Upper lobe of right lung (tissue), 1 donor: Measurements from ENCODE around the gene PNPLA3. TPM values are rescaled to one million over a fixed set of nuclear protein-coding genes. Genes with fewer than 3 reads are reported as not detected.
A peak's percentile ranks its signal among the peaks of the same experiment; 100 is the strongest.
"Not testable (repeated sequence)": the region's sequence is repeated elsewhere in the genome, so short reads cannot be mapped to it uniquely, and the experiment has no call there.

Experiments used
- ATAC-seq: fragments of 200-7000 bp; cut with Tn5 transposase; one replicate; pipeline ENCODE4 v1.9.1; 2020; ENCODE audit warnings: mild to moderate bottlenecking, moderate library complexity
- DNase-seq: peaks from one replicate; pipeline ENCODE4 v3.0.0-alpha.2; 2020
- H3K27ac ChIP-seq: fragments of 200-600 bp; one replicate; pipeline ENCODE4 v1.8.0; 2022
- H3K27me3 ChIP-seq: fragments of 200-600 bp; one replicate; pipeline ENCODE4 v1.8.0; 2022; ENCODE audit warnings: mild to moderate bottlenecking
- H3K36me3 ChIP-seq: fragments of 200-600 bp; one replicate; pipeline ENCODE4 v1.8.0; 2022
- H3K4me1 ChIP-seq: fragments of 200-600 bp; one replicate; pipeline ENCODE4 v1.8.0; 2022
- H3K4me3 ChIP-seq: fragments of 200-600 bp; one replicate; pipeline ENCODE4 v1.8.0; 2022; ENCODE audit warnings: mild to moderate bottlenecking
- H3K9me3 ChIP-seq: fragments of 200-600 bp; one replicate; pipeline ENCODE4 v1.8.0; 2022
- intact Hi-C: fragments of 100-400 bp; cut with DNase I; formaldehyde crosslinking; loops from one replicate; pipeline ENCODE4 v1.11.0; 2022
- total RNA-seq: library from RNA; stranded (reverse); fragmentation: NEBNext Ultra II Directional; extraction: Animal tissue kit (Norgen Biotek cat#: 25700); gene quantifications from one replicate; pipeline ENCODE4 v1.2.1, GENCODE V29; 2021
- TF ChIP-seq, protein P1 (sequence below): fragments of 200-600 bp; IDR thresholded peaks from one replicate; pipeline ENCODE4 v1.8.0; 2022; ENCODE audit warnings: antibody characterized with exemption
- donor health status: DM: no; HTN: yes; CAD: no; lungs with severe emphysema.

PNPLA3 gene
- total RNA-seq, 1 donor from 2014 or later, result 3.7 TPM

DNA sequence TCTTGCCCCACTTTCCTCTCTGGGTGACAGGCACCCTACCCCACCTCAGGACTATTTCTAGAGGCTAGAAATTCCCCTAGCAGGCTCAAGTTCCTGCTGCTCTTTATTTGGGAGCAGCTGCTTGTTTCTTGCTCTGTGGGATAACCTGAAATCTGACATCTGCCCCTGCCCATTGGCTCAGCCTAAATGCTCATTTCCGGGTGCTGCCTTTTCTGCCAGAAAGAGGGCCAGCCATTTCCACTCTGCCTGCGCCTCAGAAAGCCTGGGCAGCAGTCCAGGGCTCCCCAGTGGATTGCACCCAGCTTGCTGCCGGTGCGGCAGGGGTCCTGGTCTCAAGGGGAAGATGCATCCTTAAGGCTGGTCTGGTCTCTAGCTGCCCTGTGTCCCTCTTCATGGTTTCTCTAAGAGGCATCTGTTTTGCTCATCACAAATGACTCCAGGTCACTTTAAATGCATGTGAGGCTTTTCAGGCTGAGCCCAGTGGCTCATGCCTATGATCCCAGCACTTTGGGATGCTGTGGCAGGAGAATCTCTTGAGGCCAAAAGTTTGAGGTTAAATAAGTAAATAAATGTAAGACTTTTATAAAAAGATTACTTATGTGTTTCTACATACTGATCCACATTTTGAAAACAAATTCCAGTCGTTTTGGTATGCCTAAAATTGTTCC lies 21.5 kb upstream of the PNPLA3 start:
- H3K36me3 ChIP-seq, result no peaks in the 10 kb centered on the region
- DNase-seq (no peak), ATAC-seq (no peak)
- no peak overlapping the region for H3K27ac ChIP-seq
- TF ChIP-seq, protein P1, sequence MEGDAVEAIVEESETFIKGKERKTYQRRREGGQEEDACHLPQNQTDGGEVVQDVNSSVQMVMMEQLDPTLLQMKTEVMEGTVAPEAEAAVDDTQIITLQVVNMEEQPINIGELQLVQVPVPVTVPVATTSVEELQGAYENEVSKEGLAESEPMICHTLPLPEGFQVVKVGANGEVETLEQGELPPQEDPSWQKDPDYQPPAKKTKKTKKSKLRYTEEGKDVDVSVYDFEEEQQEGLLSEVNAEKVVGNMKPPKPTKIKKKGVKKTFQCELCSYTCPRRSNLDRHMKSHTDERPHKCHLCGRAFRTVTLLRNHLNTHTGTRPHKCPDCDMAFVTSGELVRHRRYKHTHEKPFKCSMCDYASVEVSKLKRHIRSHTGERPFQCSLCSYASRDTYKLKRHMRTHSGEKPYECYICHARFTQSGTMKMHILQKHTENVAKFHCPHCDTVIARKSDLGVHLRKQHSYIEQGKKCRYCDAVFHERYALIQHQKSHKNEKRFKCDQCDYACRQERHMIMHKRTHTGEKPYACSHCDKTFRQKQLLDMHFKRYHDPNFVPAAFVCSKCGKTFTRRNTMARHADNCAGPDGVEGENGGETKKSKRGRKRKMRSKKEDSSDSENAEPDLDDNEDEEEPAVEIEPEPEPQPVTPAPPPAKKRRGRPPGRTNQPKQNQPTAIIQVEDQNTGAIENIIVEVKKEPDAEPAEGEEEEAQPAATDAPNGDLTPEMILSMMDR, result no peak
- H3K27me3 ChIP-seq, result peaks cover 4% of the 10 kb centered on the region
- H3K9me3 ChIP-seq, result no peaks in the 10 kb centered on the region
- intact Hi-C loops, result no loop called here
- no peak overlapping the region for H3K4me3 ChIP-seq
- no peaks in the 10 kb centered on the region for H3K4me1 ChIP-seq

DNA sequence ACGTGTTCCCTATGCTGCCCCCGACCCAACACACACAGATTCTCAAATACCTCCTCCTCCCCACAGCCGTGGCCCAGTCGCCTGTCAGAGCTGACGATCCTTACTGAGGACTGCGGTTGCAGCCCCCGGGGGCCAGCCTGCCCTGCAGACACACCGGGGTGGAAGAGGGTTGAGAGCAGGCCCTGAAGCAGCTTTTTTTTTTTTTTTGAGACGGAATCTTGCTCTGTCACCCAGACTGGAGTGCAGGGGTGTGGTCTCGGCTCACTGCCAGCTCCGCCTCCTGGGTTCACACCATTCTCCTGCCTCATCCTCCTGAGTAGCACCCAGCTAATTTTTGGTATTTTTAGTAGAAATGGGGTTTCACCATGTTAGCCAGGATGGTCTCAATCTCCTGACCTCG lies 20.6 kb upstream of the PNPLA3 start:
- H3K27me3 ChIP-seq, H3K4me1 ChIP-seq, H3K4me3 ChIP-seq, DNase-seq, H3K36me3 ChIP-seq, H3K27ac ChIP-seq, ATAC-seq, H3K9me3 ChIP-seq, intact Hi-C loops: not testable (repeated sequence)

DNA sequence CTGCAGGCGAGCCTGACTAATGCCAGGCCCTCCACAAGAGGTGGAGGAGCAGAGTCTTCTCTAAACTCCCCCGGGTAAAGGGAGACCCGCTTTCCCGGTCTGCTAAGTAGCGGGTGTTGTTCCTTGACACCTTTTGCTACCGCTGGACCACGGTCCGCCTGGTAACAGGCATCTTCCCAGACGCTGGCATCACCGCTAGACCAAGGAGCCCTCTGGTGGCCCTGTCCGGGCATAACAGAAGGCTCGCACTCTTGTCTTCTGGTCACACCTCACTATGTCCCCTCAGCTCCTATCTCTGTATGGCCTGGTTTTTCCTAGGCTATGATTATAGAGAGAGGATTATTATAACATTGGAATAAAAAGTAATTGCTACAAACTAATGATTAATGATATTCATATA lies 19.2 kb upstream of the PNPLA3 start:
- H3K36me3 ChIP-seq, DNase-seq, H3K4me1 ChIP-seq, ATAC-seq, H3K9me3 ChIP-seq, intact Hi-C loops, H3K27me3 ChIP-seq, H3K4me3 ChIP-seq, H3K27ac ChIP-seq: not testable (repeated sequence)
- TF ChIP-seq, protein P1, result peak; percentile 39

DNA sequence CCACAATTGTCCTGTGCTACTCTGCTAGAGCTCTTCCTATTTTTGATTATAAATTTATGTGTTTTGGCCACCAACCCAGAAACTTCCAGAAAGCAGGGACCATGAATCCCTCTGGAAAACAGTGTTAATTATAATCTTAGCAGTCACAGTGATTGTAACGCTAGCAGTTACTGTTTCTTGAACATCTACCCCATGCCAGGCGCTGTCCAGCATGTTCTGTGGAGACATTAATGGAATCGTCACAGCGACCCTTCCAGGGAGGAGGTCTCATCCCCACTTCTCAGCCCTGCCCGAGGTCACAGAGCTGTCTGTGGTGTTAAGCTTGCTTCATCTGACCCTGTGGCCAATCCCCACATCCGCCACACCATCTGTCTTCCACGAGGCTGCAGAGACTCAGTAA lies 17.9 kb upstream of the PNPLA3 start:
- DNase-seq (no peak), ATAC-seq (no peak)
- Histone ChIP-seq H3K4me3 (no peak overlapping the region), H3K27ac (no peak overlapping the region), H3K4me1 (no peaks in the 10 kb centered on the region), H3K27me3 (peaks cover 3% of the 10 kb centered on the region), H3K36me3 (no peaks in the 10 kb centered on the region), H3K9me3 (no peaks in the 10 kb centered on the region)
- TF ChIP-seq, protein P1, result no peak
- intact Hi-C loops, result no loop called here

DNA sequence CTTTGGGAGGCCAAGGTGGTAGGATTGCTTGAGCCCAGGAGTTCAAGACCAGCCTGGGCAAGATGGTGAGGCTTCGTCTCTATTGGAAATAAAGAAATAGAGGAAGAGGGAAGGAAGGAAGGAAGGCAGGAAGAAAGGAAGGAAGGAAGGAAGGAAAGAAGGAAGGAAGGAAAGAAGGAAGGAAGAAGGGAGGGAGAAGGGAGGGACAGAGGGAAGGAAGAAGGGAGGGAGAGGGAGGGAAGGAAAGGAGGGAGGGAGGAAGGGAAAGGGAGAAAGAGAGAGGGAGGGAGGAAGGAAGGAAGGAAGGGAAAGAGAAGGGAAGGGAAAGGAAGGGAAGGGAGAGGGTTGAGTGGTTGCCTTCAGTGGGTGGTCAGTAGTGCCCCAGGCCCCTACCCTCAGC lies 13.9 kb upstream of the PNPLA3 start:
- DNase-seq (no peak), ATAC-seq (no peak)
- H3K36me3 ChIP-seq, result no peaks in the 10 kb centered on the region
- peaks cover 6% of the 10 kb centered on the region for H3K27me3 ChIP-seq
- TF ChIP-seq, protein P1, result no peak
- intact Hi-C loops, result no loop called here
- H3K27ac ChIP-seq, result no peak overlapping the region
- no peak overlapping the region for H3K4me3 ChIP-seq
- H3K9me3 ChIP-seq, result no peaks in the 10 kb centered on the region
- H3K4me1 ChIP-seq, result no peaks in the 10 kb centered on the region

DNA sequence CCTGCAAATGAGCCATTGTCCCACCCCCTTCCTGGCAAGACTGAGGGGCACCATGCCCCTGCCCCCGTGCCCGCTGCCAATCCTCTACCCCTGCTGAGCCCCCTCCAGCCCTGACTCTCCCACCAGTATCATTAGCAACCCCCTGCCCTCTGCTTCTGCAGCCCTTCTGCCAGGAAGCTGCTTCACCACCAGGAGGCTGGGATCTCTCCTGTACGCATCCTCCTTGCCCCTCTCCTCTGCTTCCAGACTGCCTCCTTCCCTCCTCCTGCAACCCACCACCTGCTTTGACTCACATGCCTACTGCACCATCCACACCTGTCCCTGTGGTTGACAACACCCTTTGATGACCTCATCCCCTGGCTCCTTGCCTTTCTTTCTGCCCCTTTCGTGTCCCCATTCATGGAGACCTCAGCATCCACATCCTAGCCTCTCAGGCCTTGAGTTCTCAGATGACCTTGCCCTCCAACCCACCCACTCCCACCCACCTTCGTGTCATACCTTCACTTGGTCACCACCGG lies 13.4 kb upstream of the PNPLA3 start:
- intact Hi-C loops, result no loop called here
- TF ChIP-seq, protein P1, result no peak
- Histone ChIP-seq H3K36me3 (no peaks in the 10 kb centered on the region), H3K9me3 (no peaks in the 10 kb centered on the region), H3K4me3 (no peak overlapping the region), H3K27ac (no peak overlapping the region), H3K27me3 (peaks cover 6% of the 10 kb centered on the region), H3K4me1 (no peaks in the 10 kb centered on the region)
- ATAC-seq (no peak), DNase-seq (no peak)
